Mucosa of descending colon (tissue), 3 donors: ENCODE data around the gene OR51G2. TPM values are rescaled to one million over a fixed set of nuclear protein-coding genes. Genes with fewer than 3 reads are reported as not detected.

Source experiments
- ATAC-seq: fragments of 200-7000 bp; cut with Tn5 transposase; one replicate; pipeline ENCODE4 v1.9.1; 2020; ENCODE audit warnings: mild to moderate bottlenecking, moderate library complexity
- DNase-seq, 3 donors: peaks; one replicate each; pipeline ENCODE4 v3.0.0-alpha.2; 2020
- H3K36me3 ChIP-seq: fragments of 200-600 bp; one replicate; pipeline ENCODE4 v1.8.0; 2021; ENCODE audit warnings: low read depth, mild to moderate bottlenecking
- H3K4me1 ChIP-seq: fragments of 200-600 bp; one replicate; pipeline ENCODE4 v1.8.0; 2021; ENCODE audit warnings: low read depth, mild to moderate bottlenecking
- H3K4me3 ChIP-seq: fragments of 200-600 bp; one replicate; pipeline ENCODE4 v1.8.0; 2021; ENCODE audit warnings: mild to moderate bottlenecking
- H3K9me3 ChIP-seq: fragments of 200-600 bp; one replicate; pipeline ENCODE4 v1.8.0; 2021; ENCODE audit warnings: mild to moderate bottlenecking
- CTCF ChIP-seq: fragments of 200-600 bp; IDR thresholded peaks from one replicate; pipeline ENCODE4 v1.8.0; 2022; ENCODE audit warnings: antibody characterized with exemption, mild to moderate bottlenecking
- intact Hi-C, 2 donors: fragments of 100-400 bp; cut with DNase I in 1 of 2; cut with micrococcal nuclease in 1 of 2; formaldehyde crosslinking; loops; one replicate each; pipeline versions ENCODE4 v1.11.0 to v1.11.1; 2022; cut with DNase I, micrococcal nuclease
- total RNA-seq, 3 donors: library from RNA; stranded (reverse); fragmentation: NEBNext Ultra II Directional in 2 of 3; extraction: Animal tissue kit (Norgen Biotek cat#: 25700) in 2 of 3; gene quantifications; one replicate each; pipeline versions ENCODE4 v1.2.1 to v1.2.4, GENCODE V29; 2021 to 2023
- donor health status: DM: no; HTN: no; CAD: no; lungs with moderate emphysema.
- donor health status: DM: no; HTN: no; CAD: no.
- donor health status: DM: no; HTN: yes; CAD: no.

OR51G2 gene
- total RNA-seq, 3 donors from 2014 or later, result not detected

DNA sequence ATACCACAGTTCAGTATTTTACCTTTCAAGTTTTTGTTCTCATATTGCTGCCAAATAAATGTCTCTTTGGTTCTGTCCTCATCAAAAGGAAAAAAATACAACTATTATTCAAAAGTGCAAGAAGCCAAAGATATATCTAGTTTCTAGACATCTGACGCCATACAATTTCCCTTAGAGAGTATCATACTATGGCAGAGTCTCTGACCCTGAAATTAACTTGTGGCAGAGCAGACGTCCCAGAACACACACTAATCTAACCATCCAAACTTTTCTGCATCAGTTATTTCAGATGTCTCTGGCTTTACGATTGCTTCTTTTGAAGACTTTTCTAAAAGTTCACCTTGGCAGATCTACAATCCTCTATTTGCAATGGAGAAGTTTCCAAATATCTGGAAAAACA, 34.8 kb downstream of the OR51G2 start:
- no peak overlapping the region for H3K4me3 ChIP-seq
- TF ChIP-seq CTCF, result no peak
- DNase-seq, result no peak
- ATAC-seq, result no peak
- intact Hi-C loops, result no loop called here
- H3K36me3 ChIP-seq, result no peaks in the 10 kb centered on the region
- no peaks in the 10 kb centered on the region for H3K4me1 ChIP-seq
- no peaks in the 10 kb centered on the region for H3K9me3 ChIP-seq

DNA sequence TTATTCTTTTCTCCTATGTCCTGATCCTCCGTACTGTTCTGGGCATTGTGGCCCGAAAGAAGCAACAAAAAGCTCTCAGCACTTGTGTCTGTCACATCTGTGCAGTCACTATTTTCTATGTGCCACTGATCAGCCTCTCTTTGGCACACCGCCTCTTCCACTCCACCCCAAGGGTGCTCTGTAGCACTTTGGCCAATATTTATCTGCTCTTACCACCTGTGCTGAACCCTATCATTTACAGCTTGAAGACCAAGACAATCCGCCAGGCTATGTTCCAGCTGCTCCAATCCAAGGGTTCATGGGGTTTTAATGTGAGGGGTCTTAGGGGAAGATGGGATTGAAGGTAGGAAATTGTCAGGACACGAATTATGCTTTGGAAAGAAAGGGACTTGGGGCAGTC, 36.6 kb downstream of the OR51G2 start:
- DNase-seq, result no peak
- TF ChIP-seq CTCF, result no peak
- no peak for ATAC-seq
- Histone ChIP-seq H3K4me3 (no peak overlapping the region), H3K9me3 (no peaks in the 10 kb centered on the region), H3K4me1 (no peaks in the 10 kb centered on the region), H3K36me3 (no peaks in the 10 kb centered on the region)
- intact Hi-C loops, result no loop called here

- Histone ChIP-seq H3K4me3 (no peak within 1 kb of the TSS), H3K4me1 (no peaks in the 10 kb centered on the region), H3K9me3 (no peaks in the 10 kb centered on the region), H3K36me3 (no peaks in the 10 kb centered on the region)
- no peak for DNase-seq
- no peak for ATAC-seq
- no peak for TF ChIP-seq CTCF
- intact Hi-C loops, result no loop called here
Measured at GRCh38 chr11:4881860-4882500, 37.2 kb downstream of the OR51G2 start, which contains the start of gene OR51T1. Gene OR51T1 (plus strand): TSS chr11:4881900. CDS start chr11:4881900, 0 bp downstream.

DNA sequence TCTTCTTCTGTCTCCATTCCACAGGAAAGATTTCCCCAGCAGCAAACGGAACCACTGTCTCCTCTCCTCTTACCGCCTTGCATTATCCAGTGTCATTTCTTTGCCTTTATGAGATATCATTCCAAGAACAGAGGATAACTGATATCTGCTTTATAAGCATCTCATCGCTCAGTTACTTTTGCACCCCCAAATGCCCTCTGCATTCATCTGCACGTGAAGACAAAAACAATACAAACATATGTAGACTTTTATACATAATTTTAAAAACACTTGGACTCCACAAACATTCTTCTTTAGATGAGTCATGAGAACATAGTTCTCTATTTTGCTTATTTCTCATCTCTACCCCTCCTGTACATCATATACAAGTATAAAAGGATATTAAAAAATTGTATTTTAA, 38.0 kb downstream of the OR51G2 start:
- no peak for TF ChIP-seq CTCF
- Histone ChIP-seq H3K4me1 (no peaks in the 10 kb centered on the region), H3K9me3 (no peaks in the 10 kb centered on the region), H3K4me3 (no peak overlapping the region), H3K36me3 (no peaks in the 10 kb centered on the region)
- no peak for DNase-seq
- no peak for ATAC-seq
- intact Hi-C loops, result no loop called here

- Histone ChIP-seq H3K4me1 (no peaks in the 10 kb centered on the region), H3K9me3 (no peaks in the 10 kb centered on the region), H3K4me3 (no peak overlapping the region), H3K36me3 (no peaks in the 10 kb centered on the region)
- DNase-seq, result no peak
- intact Hi-C loops, result no loop called here
- TF ChIP-seq CTCF, result no peak
- ATAC-seq, result no peak
Measured at GRCh38 chr11:4865855-4866254, 53.3 kb downstream of the OR51G2 start.

- no peaks in the 10 kb centered on the region for H3K4me1 ChIP-seq
- no peak for DNase-seq
- no peaks in the 10 kb centered on the region for H3K9me3 ChIP-seq
- ATAC-seq, result no peak
- intact Hi-C loops, result no loop called here
- no peaks in the 10 kb centered on the region for H3K36me3 ChIP-seq
- H3K4me3 ChIP-seq, result no peak overlapping the region
- TF ChIP-seq CTCF, result no peak
Measured at GRCh38 chr11:4863876-4864275, 55.3 kb downstream of the OR51G2 start.
